Measurements from ENCODE around the gene SOCS7.
"Not testable (repeated sequence)": the region's sequence is repeated elsewhere in the genome, so short reads cannot be mapped to it uniquely, and the experiment has no call there.

The SOCS7 gene

DNA sequence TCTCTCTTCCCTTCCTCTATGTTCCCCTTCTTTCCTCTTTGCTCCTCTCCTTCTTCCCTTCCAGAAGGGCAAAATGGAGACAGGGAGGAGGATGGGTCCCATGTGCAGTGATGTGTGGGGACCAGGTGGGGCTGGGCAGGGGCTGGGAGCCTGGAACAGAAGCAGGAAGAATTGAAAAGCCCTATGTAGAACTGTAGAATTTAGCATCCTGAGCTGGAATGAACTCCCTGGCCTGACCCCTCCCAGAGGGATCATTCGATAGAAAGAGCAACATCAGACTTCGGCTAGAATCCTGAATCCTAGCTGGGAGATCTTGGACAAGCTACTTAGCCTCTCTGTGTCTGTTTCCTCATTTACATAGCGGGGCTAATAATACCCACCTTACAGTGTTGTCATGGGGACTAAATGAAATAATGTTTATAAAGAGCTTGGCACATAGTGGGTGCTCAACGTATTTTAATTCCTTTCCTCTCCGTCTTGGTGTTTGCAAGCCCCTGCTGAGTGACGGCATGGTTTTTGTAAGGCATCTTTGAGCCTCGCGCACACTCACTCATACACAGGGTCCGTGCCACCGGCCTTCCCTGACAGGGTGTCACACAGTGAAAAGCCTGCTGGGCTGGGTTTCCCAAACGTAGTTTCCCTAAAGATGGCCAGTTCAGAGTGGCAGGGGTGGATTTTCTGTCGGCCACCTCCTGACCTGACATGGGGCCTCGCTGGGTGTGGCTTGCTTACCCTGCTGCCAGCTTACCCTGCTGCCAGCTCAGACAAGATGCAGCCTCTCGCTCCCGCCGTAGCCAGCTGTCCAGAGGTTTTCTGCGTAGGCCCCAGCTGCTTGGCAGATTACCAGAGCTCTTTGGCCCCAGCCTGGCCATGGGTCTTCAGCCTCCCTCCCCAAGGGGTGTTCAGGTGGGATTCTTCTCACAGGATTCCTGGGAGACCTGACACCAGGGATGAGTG, 70.5 kb downstream of the SOCS7 start:
- DNase-seq = no peak

DNA sequence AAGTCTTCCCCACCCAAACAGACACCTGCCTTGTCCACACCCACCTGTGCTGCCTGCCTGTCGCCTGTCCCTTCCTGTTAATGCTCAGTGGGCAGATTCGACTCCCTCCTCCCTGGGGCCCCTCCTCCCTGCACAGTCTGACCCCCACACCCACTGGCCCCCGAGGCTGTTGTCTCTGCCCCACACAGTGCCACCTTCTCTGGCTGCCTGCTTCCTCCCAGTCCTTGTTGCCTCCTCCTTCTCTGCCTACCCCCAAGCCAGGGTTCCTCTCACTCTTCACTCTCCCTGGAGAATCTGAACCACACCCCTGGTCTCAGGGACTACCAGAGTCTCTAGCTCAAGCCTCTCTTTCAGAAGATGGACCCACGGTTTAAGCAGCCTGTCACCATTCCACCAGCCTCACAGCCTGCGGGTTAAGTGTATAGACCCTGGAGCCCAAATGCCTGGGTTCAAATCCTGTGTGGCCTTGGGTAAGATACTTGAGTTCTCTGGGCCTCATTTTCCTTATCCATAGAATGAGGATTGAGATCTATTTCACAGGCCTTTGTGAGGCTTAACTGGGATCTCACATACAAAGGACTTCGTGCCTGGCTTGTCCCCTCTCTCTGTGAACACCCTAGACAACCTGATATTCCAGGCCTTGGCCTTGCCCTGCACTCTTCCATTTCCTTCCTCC, 72.8 kb downstream of the SOCS7 start:
- DNase-seq = no peak

DNA sequence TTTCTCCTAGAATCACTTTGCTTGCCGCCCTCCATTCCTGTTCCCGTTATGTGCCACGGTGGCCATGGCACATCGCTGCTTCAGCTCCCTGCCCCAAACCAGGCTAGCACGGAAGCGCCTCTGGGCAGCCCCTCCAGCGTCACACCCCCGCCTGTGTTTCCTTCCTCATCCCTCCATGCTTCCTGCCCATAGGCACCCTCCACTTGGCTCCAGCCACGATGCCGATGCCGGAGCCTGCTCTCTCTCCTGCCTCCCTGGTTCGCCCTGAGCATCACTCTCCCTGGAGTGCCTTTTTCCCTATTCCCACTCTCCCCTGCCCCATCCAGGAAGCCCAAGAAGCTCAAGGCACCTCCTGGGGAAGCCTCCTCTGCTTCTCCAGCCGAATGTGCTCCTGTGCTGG, 73.4 kb downstream of the SOCS7 start:
- no peak for DNase-seq

- no peak for DNase-seq
These were observed 74.1 kb downstream of the SOCS7 start for GRCh38 chr17:38425744-38426143.

- DNase-seq = no peak
These were observed 74.8 kb downstream of the SOCS7 start for GRCh38 chr17:38426441-38426840.

- DNase-seq = no peak
These were observed 75.7 kb downstream of the SOCS7 start for GRCh38 chr17:38427160-38427949.

- peak in 4 of 5 donors; percentile 14 to 47 (median 28) for DNase-seq
These were observed 76.5 kb downstream of the SOCS7 start, which contains the start of gene ARHGAP23 for GRCh38 chr17:38428112-38428642. TSS of gene ARHGAP23 (plus strand) at chr17:38428464. CDS start at chr17:38428486, 22 bp downstream.

DNA sequence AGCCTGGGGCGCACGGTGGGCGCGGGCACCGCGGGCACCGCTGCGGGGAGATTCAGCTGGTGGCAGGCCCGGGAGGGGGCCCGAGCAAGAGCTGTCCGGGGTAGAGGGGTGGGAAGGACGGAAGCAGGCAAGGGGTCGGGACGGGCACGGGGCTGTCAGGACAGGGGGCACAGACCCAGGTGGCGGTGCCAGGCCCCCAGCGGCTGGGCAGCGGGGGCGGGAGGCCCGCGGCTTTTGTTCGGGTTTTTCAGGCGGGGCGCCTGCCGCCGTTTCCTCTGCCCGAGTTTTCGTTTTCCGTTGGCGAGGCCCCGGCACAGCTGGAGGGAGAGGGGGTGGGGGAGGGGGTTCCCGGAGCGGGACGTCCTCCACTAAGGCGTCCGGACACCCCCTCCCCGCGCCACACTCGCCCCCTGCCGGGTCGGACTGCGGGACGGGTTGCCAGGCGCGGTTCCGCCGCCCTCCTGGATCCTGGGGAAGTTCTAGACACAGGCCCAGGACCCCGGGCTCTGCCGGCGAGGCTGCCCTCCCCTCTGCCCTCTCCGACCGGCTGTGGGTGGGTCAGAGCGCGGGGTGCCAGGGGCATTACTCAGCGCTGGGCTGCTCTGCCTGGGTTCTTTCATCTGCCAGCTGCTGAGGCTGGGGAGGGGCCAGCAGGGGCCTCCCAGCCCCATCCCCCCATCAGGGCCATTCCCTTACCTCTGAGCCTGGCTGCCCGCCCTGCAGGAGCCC, 77.2 kb downstream of the SOCS7 start:
- peak in 2 of 5 donors; percentile 12 to 29 for DNase-seq

DNA sequence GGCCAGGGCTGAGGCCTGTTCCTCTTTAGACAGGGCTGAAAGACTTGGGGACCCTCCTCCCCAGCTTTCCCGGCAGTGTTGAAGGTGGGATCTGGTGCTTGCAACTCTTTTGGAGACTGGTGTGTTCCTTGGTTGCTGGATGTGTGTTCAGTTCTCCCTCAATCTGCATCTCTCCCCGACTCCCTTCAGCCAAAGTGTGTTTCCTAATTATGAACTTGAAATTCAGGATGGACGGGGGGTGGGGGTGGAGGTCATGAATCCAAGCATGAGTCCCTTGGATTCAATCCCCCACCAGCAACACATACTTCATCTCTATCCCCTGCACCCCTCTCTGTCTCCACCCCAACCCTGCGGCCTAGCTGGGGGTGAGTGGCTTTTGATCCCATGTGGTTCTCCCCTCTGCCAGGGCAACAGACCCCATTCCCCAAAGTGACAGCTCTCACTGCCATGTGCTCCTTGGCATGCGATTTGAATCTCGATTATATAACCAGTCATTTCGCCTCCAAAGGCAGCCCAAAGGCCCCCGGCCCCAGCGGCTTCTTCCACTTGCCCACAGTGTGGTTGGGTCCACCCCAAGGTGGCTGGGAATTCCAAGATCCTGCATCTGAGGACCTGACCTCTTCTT, 77.9 kb downstream of the SOCS7 start:
- no peak for DNase-seq

GRCh38 chr17:38430316-38430715, 78.7 kb downstream of the SOCS7 start:
- no peak for DNase-seq

DNA sequence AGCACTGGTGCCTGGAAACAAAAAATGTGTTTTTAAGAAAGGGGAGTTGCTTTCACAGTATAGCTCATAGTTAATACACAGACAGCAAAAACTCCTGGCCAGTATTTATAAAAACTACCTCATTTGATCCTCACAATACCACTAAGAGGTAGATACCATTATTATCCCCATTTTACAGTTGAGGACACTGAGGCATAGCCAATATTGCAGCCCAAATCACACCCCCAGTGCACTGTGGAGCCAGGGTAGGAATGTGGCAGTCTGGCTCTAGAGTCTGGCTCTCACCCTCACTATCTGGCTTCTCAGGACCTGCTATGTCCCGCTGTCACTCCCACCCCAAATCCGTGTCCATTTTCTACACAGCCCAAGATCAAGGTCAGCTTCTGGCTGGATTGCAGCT, 79.2 kb downstream of the SOCS7 start:
- DNase-seq = no peak

DNA sequence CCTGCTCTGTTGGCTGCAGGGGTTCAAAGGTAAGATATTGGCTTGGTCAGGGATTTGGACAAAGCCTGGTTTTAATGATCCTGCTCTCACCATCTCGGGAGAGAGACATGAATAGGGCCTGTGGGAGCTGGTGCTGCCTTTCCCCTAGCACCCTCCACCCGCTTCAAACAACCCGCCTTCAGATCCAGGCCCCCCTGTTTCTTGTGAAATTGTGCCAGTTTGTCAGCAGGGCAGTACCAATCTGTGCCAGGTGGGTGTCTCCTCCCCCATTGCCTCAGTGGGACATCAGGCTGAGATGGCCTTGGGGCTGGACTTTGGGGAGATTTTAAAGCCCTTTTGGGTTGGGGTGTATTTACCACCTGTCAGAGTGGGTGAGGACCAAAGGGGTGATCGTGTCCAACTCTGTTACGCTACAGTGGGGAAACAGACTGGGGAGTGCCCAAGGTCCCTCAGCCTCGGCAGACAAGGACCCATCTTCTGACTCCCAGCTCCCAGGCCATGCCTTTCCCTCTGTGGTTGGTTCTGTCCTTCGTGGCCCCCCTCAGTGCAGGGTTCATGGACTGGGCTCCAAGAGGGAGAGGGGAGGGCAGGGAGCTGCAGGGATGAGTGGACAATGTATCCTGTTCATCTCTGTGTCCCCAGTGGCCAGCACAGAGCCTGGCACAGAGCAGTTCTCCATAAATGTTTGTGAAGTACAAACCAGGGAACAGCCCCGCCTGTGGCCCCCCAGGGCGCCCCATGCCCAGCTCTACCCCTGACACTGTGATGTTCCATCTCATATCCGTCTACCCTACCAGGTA, 79.9 kb downstream of the SOCS7 start:
- no peak for DNase-seq

DNA sequence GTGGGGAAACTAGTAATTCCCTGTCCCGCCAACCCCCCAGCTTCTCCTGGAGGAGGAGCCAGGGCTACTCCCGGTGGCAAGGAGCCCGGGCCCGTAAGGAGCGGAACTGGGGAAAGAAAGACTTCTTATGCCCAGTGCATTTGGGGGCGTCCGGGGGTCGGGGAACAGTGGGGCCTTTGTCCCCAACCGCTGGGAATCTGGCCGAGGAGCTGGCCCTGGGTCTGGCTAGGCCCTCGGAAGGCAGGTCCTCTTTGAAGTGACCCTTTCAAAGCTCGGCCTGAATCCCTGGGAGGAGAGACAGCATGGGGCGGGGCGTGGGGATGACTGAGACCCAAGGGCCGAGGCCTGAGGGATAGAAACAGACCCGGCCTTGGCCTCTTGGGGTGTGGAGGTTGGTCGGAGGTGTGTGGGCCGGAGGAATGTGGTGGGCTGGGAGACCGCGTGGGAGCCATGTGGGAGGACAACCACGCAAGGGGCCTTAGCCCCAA, 82.6 kb downstream of the SOCS7 start:
- DNase-seq = no peak

- no peak for DNase-seq
These were observed 84.2 kb downstream of the SOCS7 start for GRCh38 chr17:38435795-38436194.

- DNase-seq = no peak
These were observed 84.7 kb downstream of the SOCS7 start for GRCh38 chr17:38436386-38436785.

GRCh38 chr17:38437313-38437712, 85.7 kb downstream of the SOCS7 start:
- DNase-seq = not testable (repeated sequence)

DNA sequence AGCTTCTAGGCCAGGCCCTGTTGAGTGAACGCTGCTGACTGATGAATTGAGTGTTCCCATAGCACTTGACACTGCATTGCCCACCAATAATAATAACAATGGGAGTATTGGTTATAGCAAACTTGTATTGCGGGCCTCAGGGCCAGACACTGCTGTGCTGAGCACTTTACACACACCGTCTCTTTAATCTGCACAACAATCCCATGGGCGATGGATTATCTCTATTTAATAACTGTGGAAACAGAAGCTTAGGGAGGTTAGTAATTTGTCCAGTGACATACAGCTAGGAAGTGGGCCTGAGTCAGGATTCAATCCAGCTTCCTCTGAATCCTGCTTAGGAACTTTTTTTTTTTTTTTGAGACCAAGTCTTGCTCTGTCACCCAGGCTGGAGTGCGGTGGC, 87.8 kb downstream of the SOCS7 start:
- DNase-seq = no peak

- no peak for DNase-seq
These were observed 89.2 kb downstream of the SOCS7 start for GRCh38 chr17:38440614-38441397.

- DNase-seq = no peak
These were observed 89.9 kb downstream of the SOCS7 start for GRCh38 chr17:38441429-38442061.

Measured in T-helper 1 cell (primary cell).